H1 (cell line): ENCODE results near the gene PAXX. TPM values are rescaled to one million over a fixed set of nuclear protein-coding genes. Genes with fewer than 3 reads are reported as not detected.

Experiments used
- CTCF ChIA-PET: fragments of 300-600 bp; sonication (Branson Sonifier 250); formaldehyde crosslinking; loops from one replicate; lab custom pipeline; 2021; ENCODE audit not compliant: partially characterized antibody; lab: Charles Lee
- POLR2A ChIA-PET: fragments of 300-600 bp; sonication (Branson Sonifier 250); formaldehyde crosslinking; loops from one replicate; lab custom pipeline; 2021; ENCODE audit warnings: inconsistent platforms; ENCODE audit not compliant: partially characterized antibody; lab: Charles Lee
- DNase-seq, 2 experiments: peaks; one replicate each; pipeline versions ENCODE4 v3.0.0 to v3.0.0-alpha.2; 2010 to 2022; ENCODE audit warnings: low spot score in 2 of 2, low read depth in 1 of 2, mixed read lengths in 1 of 2
- FAIRE-seq: peaks from 2 replicates; lab custom pipeline; 2011; peaks lifted over from hg19 to GRCh38; lab: Jason Lieb, UNC
- H2AFZ ChIP-seq: 2 replicates; pipeline ENCODE4 v1.8.1; 2012; ENCODE audit warnings: low read length, inconsistent platforms
- H2AK5ac ChIP-seq: 2 replicates; pipeline ENCODE4 v1.6.1; 2013; ENCODE audit warnings: low read depth, low read length
- H2BK120ac ChIP-seq: replicated peaks from 2 replicates; pipeline ENCODE3; 2013; ENCODE audit warnings: low read depth, low read length, inconsistent platforms
- H2BK12ac ChIP-seq: 2 replicates; pipeline ENCODE4 v1.6.1; 2013; ENCODE audit warnings: low read depth, low read length
- H2BK15ac ChIP-seq: 2 replicates; pipeline ENCODE4 v1.6.1; 2013; ENCODE audit warnings: low read length
- H2BK20ac ChIP-seq: 2 replicates; pipeline ENCODE4 v1.6.1; 2013; ENCODE audit warnings: low read length
- H2BK5ac ChIP-seq: 2 replicates; pipeline ENCODE4 v1.6.1; 2013; ENCODE audit warnings: low read depth, low read length
- H3K14ac ChIP-seq: 2 replicates; pipeline ENCODE4 v1.6.1; 2013; ENCODE audit warnings: inconsistent platforms; ENCODE audit not compliant: insufficient read length
- H3K18ac ChIP-seq: 2 replicates; pipeline ENCODE4 v1.6.1; 2013; ENCODE audit warnings: low read length; ENCODE audit errors: extremely low read depth
- H3K23ac ChIP-seq: 2 replicates; pipeline ENCODE4 v1.6.1; 2013; ENCODE audit warnings: inconsistent platforms; ENCODE audit not compliant: insufficient read length
- H3K23me2 ChIP-seq: 2 replicates; pipeline ENCODE4 v1.6.1; 2013; ENCODE audit warnings: low read depth, low read length
- H3K27ac ChIP-seq: 2 replicates; pipeline ENCODE4 v1.6.1; 2011; ENCODE audit warnings: low read depth, low read length, inconsistent platforms
- H3K27me3 ChIP-seq, 4 experiments: replicated peaks in 1 of 4; 1 replicate in 1 of 4; 2 replicates in 3 of 4; pipeline versions ENCODE4 v1.6.1 to v1.8.1; 2011 to 2013; ENCODE audit warnings: low read length in 3 of 4, mild to moderate bottlenecking in 3 of 4, inconsistent platforms in 2 of 4, mixed read lengths in 2 of 4, moderate library complexity in 1 of 4; ENCODE audit not compliant: control insufficient read depth in 3 of 4, insufficient read depth in 3 of 4; ENCODE audit errors: extremely low read depth in 1 of 4
- H3K36me3 ChIP-seq, 4 experiments: 2 replicates each; pipeline versions ENCODE4 v1.6.1 to v1.8.1; 2011 to 2013; ENCODE audit warnings: mild to moderate bottlenecking in 4 of 4, low read length in 3 of 4, moderate library complexity in 2 of 4, control low read depth in 1 of 4, inconsistent platforms in 1 of 4; ENCODE audit not compliant: insufficient read depth in 4 of 4, control insufficient read depth in 2 of 4
- H3K4ac ChIP-seq: replicated peaks from 2 replicates; pipeline ENCODE3; 2013; ENCODE audit warnings: low read length, low read depth, mixed read lengths, inconsistent platforms; ENCODE audit not compliant: insufficient read length
- H3K4me1 ChIP-seq, 4 experiments: replicated peaks in 1 of 4; 1 replicate in 1 of 4; 2 replicates in 3 of 4; pipeline versions ENCODE4 v1.6.1 to v1.8.1; 2011 to 2013; ENCODE audit warnings: low read length in 3 of 4, inconsistent platforms in 2 of 4, mixed read lengths in 1 of 4; ENCODE audit not compliant: insufficient read depth in 4 of 4, control insufficient read depth in 3 of 4
- H3K4me2 ChIP-seq, 2 experiments: 2 replicates each; pipeline versions ENCODE4 v1.6.1 to v1.8.1; 2011 to 2013; ENCODE audit warnings: low read depth in 2 of 2, low read length in 2 of 2, control low read depth in 1 of 2, inconsistent platforms in 1 of 2, mild to moderate bottlenecking in 1 of 2; ENCODE audit not compliant: insufficient read depth in 1 of 2
- H3K4me3 ChIP-seq, 4 experiments: fragments of 200-600, 300-600 bp in 1 of 4; sonication (generic), shearing (Covaris generic), sonication (Bioruptor Twin) in 1 of 4; 2 replicates each; pipeline versions ENCODE4 v1.5.1 to v1.8.1; 2011 to 2016; ENCODE audit warnings: low read length in 4 of 4, low read depth in 3 of 4, control low read depth in 2 of 4, inconsistent platforms in 2 of 4, mild to moderate bottlenecking in 2 of 4, mixed read lengths in 1 of 4, moderate library complexity in 1 of 4; ENCODE audit not compliant: insufficient read depth in 2 of 4; ENCODE audit errors: extremely low read depth in 1 of 4
- H3K56ac ChIP-seq: replicated peaks from 2 replicates; pipeline ENCODE3; 2013; ENCODE audit warnings: low read depth, mild to moderate bottlenecking, mixed read lengths, low read length, inconsistent platforms; ENCODE audit not compliant: insufficient read length
- H3K79me1 ChIP-seq: 2 replicates; pipeline ENCODE4 v1.6.1; 2013; ENCODE audit warnings: low read depth, low read length, control low read depth
- H3K79me2 ChIP-seq, 2 experiments: 2 replicates each; pipeline versions ENCODE4 v1.6.1 to v1.8.1; 2012 to 2013; ENCODE audit warnings: low read length in 2 of 2, mild to moderate bottlenecking in 2 of 2, inconsistent platforms in 1 of 2; ENCODE audit not compliant: insufficient read depth in 2 of 2, control insufficient read depth in 1 of 2
- H3K9ac ChIP-seq, 4 experiments: replicated peaks in 1 of 4; 1 replicate in 1 of 4; 2 replicates in 3 of 4; pipeline versions ENCODE4 v1.6.1 to v1.8.1; 2011 to 2013; ENCODE audit warnings: low read depth in 3 of 4, low read length in 3 of 4, control low read depth in 2 of 4, mild to moderate bottlenecking in 2 of 4, moderate library complexity in 2 of 4, inconsistent platforms in 1 of 4; ENCODE audit errors: extremely low read depth in 1 of 4
- H3K9me3 ChIP-seq, 2 experiments: 2 replicates each; pipeline versions ENCODE4 v1.6.1 to v1.8.1; 2012 to 2013; ENCODE audit warnings: mild to moderate bottlenecking in 2 of 2, moderate library complexity in 2 of 2, control low read depth in 1 of 2, inconsistent platforms in 1 of 2, low read depth in 1 of 2, low read length in 1 of 2, mixed read lengths in 1 of 2; ENCODE audit not compliant: insufficient read depth in 2 of 2
- H4K20me1 ChIP-seq, 2 experiments: replicated peaks in 1 of 2; 2 replicates each; pipeline versions ENCODE3 to v1.8.1; 2011 to 2013; ENCODE audit warnings: inconsistent platforms in 2 of 2, low read length in 2 of 2, mild to moderate bottlenecking in 1 of 2; ENCODE audit not compliant: insufficient read depth in 2 of 2, control insufficient read depth in 1 of 2
- H4K5ac ChIP-seq: 2 replicates; pipeline ENCODE4 v1.6.1; 2013; ENCODE audit warnings: low read length, low read depth, mixed read lengths, inconsistent platforms; ENCODE audit not compliant: insufficient read length
- H4K8ac ChIP-seq: 2 replicates; pipeline ENCODE4 v1.8.0; 2013; ENCODE audit warnings: mild to moderate bottlenecking, moderate library complexity, low read length, inconsistent platforms; ENCODE audit not compliant: insufficient read depth; ENCODE audit errors: extremely low read depth
- H4K91ac ChIP-seq: replicated peaks from 2 replicates; pipeline ENCODE3; 2013; ENCODE audit warnings: low read length, mixed read lengths, inconsistent platforms; ENCODE audit not compliant: insufficient read length
- CEBPB ChIP-seq: IDR thresholded peaks from 2 replicates; pipeline ENCODE4 v1.6.1; 2012; ENCODE audit warnings: low read depth, low read length
- HDAC2 ChIP-seq, 2 experiments: fragments of 300-600 bp in 1 of 2; sonication (generic) in 1 of 2; IDR thresholded peaks; 2 replicates each; pipeline ENCODE4 v1.6.1; 2011 to 2012; ENCODE audit warnings: low read depth in 2 of 2, low read length in 2 of 2, mild to moderate bottlenecking in 2 of 2, moderate library complexity in 2 of 2, borderline replicate concordance in 1 of 2, inconsistent platforms in 1 of 2
- JUN ChIP-seq: IDR thresholded peaks from 2 replicates; pipeline ENCODE4 v1.6.1; 2011; ENCODE audit warnings: low read depth, mild to moderate bottlenecking, improper control_type of control experiment, low read length
- RAD21 ChIP-seq, 2 experiments: IDR thresholded peaks in 1 of 2; conservative IDR thresholded peaks in 1 of 2; 2 replicates each; pipeline ENCODE4 v1.6.1; 2011; ENCODE audit warnings: low read depth in 2 of 2, low read length in 2 of 2, improper control_type of control experiment in 1 of 2, inconsistent platforms in 1 of 2, mild to moderate bottlenecking in 1 of 2, moderate library complexity in 1 of 2
- RBBP5 ChIP-seq: IDR thresholded peaks from 2 replicates; pipeline ENCODE4 v1.7.1; 2012; ENCODE audit warnings: low read depth, mild to moderate bottlenecking, inconsistent platforms, low read length, moderate library complexity, borderline replicate concordance
- SIN3A ChIP-seq, 2 experiments: IDR thresholded peaks in 1 of 2; conservative IDR thresholded peaks in 1 of 2; 2 replicates each; pipeline ENCODE4 v1.6.1; 2011 to 2012; ENCODE audit warnings: low read length in 2 of 2, improper control_type of control experiment in 1 of 2, low read depth in 1 of 2, mild to moderate bottlenecking in 1 of 2
- SIX5 ChIP-seq: IDR thresholded peaks from 2 replicates; pipeline ENCODE4 v1.6.1; 2011; ENCODE audit warnings: mild to moderate bottlenecking, low read depth, low read length
- SP2 ChIP-seq: IDR thresholded peaks from 2 replicates; pipeline ENCODE4 v1.6.1; 2012; ENCODE audit warnings: mild to moderate bottlenecking, low read length, inconsistent platforms
- WGBS, 2 experiments: shearing (Covaris generic) in 1 of 2; methylation state at CpG; one replicate each; pipeline versions ENCODE4 v1.1.6 to v1.1.7; 2013 to 2015; ENCODE audit warnings: low lambda C conversion rate in 2 of 2, mixed read lengths in 2 of 2, inconsistent platforms in 1 of 2, low coverage in 1 of 2, missing lambda C conversion rate in 1 of 2; ENCODE audit not compliant: insufficient replicate concordance in 2 of 2, insufficient coverage in 1 of 2, insufficient read length in 1 of 2; ENCODE audit errors: extremely low coverage in 1 of 2, missing lambda C conversion rate in 1 of 2; 5-methylcytosine and 5-hydroxymethylcytosine counted together
- polyA plus RNA-seq, 7 experiments: library from polyadenylated mRNA; depleted of rRNA in 3 of 7; stranded (reverse) in 5 of 7; unstranded in 2 of 7; fragments of >200 nt in 5 of 7; fragments of 200-250 nt in 2 of 7; gene quantifications; 1 replicate in 5 of 7; 2 replicates in 1 of 7; 4 replicates in 1 of 7; pipeline versions ENCODE4 v1.2.1 to v1.2.3, GENCODE V29; 2011 to 2013; ENCODE audit warnings: missing spikeins in 2 of 7, mixed read lengths in 2 of 7
- total RNA-seq: library from RNA; stranded (reverse); fragmentation: NEBNext Ultra II Directional; extraction: Animal tissue kit (Norgen Biotek cat#: 25700); gene quantifications from 2 replicates; pipeline ENCODE4 v1.2.1, GENCODE V29; 2021

Gene PAXX
- total and polyA plus RNA-seq, 2 of the 8 experiments (the other 6 are each of a cell fraction or from before 2014, with no cell fraction given), result 43.4 to 45.9 TPM

DNA sequence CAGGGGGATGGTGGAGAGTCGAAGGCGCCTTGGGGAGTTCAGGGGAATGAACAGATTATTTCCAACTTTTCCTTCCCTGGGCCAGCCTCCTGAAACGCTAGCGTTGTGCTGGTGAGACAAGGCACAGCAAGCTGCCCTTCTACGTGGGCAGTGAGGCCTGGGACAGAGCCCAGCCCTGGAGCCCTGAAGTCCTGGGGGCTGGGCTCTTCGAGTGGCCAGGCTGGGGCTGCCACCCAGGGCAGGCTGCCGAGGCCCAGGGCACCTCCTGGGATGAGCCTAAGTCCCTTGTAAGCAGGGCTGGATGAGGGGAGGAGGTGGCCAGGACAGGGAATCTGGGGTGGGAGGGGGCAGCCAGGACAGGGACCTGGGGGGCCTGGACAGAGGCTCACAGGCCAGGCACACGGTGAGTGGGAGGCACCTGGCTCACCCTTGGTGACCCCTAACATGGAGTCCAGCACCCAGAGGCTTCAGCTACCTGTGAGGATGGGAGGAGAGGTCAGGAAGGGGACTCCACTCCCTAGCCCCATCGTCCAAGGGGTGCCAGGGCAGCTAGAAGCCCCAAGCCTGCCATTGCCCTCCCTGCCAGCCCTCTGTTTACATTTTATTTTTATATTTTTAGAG lies 41.5 kb upstream of the PAXX start:
- Histone ChIP-seq H3K9ac (no peak overlapping the region; a peak in 1 of 7 replicates), H2BK15ac (0 out of 2 replicates have a peak overlapping the region, but pooled peaks have one; percentile 67), H3K23me2 (peaks cover 3% of the 10 kb centered on the region; the same call in 1 of the 2 replicates), H2BK12ac (peak overlapping the region; percentile 71; the same call in 1 of the 2 replicates), H3K23ac (no peak overlapping the region), H4K5ac (peak overlapping the region; percentile 32), H3K79me1 (no peaks in the 10 kb centered on the region), H2BK5ac (0 out of 2 replicates have a peak overlapping the region, but pooled peaks have one; percentile 86), H3K36me3 (no peaks in the 10 kb centered on the region), H4K91ac (peak overlapping the region; percentile 73)
- WGBS, 2 experiments, result 66% methylated on average over 7 of the region's 9 CpGs; no CpG with 5 or more reads in 1 of the 2 experiments
- TF ChIP-seq SIX5 (no peak), SIN3A (conservative IDR thresholded peaks at IDR 0.05 in 1 of 2, IDR thresholded peaks at IDR 0.05 in 1 of 2; ENCODE audit: low read depth in 1 of 2, low read length in 2 of 2) (no peak), RAD21 (IDR thresholded peaks at IDR 0.05 in 1 of 2, conservative IDR thresholded peaks at IDR 0.05 in 1 of 2; ENCODE audit: low read depth in 2 of 2, low read length in 2 of 2) (no peak), RBBP5 (no peak), JUN (no peak), SP2 (no peak), CEBPB (no peak), HDAC2 (IDR thresholded peaks at IDR 0.05; ENCODE audit: borderline replicate concordance in 1 of 2, low read depth in 2 of 2, low read length in 2 of 2) (no peak)
- TF ChIP-seq, all 59 proteins: peak for 0
- no peak overlapping the region for H2AFZ ChIP-seq
- no peak for DNase-seq
- peak overlapping the region; percentile 97 for H3K18ac ChIP-seq
- peaks cover 0 to 14% (median 10%) of the 10 kb centered on the region in 4 experiments; a peak in 5 of 7 replicates for H3K4me1 ChIP-seq
- peaks cover 0 to 2% of the 10 kb centered on the region in 2 experiments for H4K20me1 ChIP-seq
- POLR2A ChIA-PET, result interaction anchor here (1.0 to 1.3 kb wide), 3 partner anchors 8 to 42 kb away, joined by 3 to 5 read pairs (median 3); no protein-coding TSS in a partner anchor
- no peaks in the 10 kb centered on the region for H3K79me2 ChIP-seq
- H3K4ac ChIP-seq, result no peak overlapping the region
- H3K9me3 ChIP-seq, result no peaks in the 10 kb centered on the region
- CTCF ChIA-PET, result interaction anchor here (0.6 to 5.2 kb wide), 4 partner anchors 25 to 119 kb away, joined by 3 to 21 read pairs (median 11); partner anchors contain the start of gene SAPCD2
- H3K27me3 ChIP-seq, result no peaks in the 10 kb centered on the region
- peak overlapping the region; percentile 36 to 55 (median 49); a peak in 5 of 8 replicates for H3K4me3 ChIP-seq
- peak overlapping the region; percentile 42; the same call in 1 of the 2 replicates for H2AK5ac ChIP-seq
- no peak overlapping the region for H3K56ac ChIP-seq
- H2BK20ac ChIP-seq, result no peak overlapping the region
- FAIRE-seq, result no peak
- H3K14ac ChIP-seq, result no peak overlapping the region
- H2BK120ac ChIP-seq, result no peak overlapping the region
- no peak overlapping the region; the same call in 1 of the 2 replicates for H3K27ac ChIP-seq
- H4K8ac ChIP-seq, result peak overlapping the region; percentile 90
- peak overlapping the region; percentile 35 to 86 for H3K4me2 ChIP-seq
